Measurements from ENCODE around the gene CRP.
"Not testable (repeated sequence)": the region's sequence is repeated elsewhere in the genome, so short reads cannot be mapped to it uniquely, and the experiment has no call there.

Gene CRP

DNA sequence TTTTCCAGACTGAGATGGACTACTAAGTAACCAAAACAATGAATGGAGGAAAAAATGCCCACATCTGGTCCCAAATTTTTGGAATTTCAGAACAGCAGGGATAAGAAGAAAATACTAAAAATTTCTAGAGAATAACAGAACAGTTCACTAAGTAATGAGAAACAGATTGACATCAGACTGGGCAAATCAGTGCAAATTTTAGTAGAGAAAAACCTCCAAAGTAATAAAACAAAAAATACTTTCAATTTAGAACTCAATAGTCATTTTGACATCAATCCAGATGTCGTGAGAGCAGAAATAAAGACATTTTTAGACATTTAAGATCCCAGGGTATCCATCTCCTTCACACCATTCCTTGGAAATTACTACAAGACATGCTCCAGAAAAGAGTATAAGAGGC is 39.3 kb downstream of the CRP start:
- TF ChIP-seq, protein P1, sequence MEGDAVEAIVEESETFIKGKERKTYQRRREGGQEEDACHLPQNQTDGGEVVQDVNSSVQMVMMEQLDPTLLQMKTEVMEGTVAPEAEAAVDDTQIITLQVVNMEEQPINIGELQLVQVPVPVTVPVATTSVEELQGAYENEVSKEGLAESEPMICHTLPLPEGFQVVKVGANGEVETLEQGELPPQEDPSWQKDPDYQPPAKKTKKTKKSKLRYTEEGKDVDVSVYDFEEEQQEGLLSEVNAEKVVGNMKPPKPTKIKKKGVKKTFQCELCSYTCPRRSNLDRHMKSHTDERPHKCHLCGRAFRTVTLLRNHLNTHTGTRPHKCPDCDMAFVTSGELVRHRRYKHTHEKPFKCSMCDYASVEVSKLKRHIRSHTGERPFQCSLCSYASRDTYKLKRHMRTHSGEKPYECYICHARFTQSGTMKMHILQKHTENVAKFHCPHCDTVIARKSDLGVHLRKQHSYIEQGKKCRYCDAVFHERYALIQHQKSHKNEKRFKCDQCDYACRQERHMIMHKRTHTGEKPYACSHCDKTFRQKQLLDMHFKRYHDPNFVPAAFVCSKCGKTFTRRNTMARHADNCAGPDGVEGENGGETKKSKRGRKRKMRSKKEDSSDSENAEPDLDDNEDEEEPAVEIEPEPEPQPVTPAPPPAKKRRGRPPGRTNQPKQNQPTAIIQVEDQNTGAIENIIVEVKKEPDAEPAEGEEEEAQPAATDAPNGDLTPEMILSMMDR (IDR thresholded peaks at IDR 0.05; ENCODE audit: low read depth, low read length) = no peak
- no peak for DNase-seq (ENCODE audit: extremely low read depth, low read depth)

DNA sequence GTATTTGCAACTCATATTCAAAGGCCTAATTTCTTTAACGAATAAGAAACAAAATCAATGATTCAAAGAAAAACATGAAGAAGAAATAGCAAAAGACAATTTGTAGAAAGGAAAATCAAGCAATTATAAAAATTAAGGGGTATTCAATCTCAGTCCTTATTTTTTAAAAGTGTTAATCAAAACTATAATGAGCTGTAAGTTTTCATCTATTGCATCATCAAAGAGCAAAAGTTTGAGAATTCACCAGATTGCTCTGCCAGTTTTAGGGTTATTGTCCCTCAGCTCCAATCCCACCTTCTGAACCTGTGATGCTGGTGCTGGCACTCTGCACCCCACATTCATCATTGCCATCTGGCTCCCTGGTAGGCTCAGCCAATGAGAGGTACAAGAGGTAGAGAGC is 42.0 kb downstream of the CRP start:
- DNase-seq (ENCODE audit: extremely low read depth, low read depth) = not testable (repeated sequence)

DNA sequence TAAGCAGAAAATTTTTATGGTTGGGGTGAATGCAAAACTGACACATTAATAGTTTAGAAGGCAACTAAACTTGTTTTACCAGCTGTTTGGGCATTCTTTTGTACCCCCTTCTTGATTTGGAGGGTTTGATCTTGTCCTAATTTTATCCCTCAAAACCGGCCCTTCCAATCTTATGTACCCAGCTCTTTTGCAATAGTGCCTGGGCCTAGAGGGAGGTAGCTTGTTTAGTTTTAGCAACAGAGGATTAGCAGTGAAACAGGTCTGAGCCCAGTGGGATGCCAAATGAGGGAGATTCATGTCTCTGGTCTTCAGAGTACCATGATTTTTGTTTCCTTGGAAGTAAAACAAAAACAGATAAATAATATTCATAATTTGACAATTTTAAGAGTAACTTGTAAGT is 45.1 kb downstream of the CRP start:
- TF ChIP-seq, protein P1 (IDR thresholded peaks at IDR 0.05; ENCODE audit: low read depth, low read length) = no peak
- no peak for DNase-seq (ENCODE audit: extremely low read depth, low read depth)

DNA sequence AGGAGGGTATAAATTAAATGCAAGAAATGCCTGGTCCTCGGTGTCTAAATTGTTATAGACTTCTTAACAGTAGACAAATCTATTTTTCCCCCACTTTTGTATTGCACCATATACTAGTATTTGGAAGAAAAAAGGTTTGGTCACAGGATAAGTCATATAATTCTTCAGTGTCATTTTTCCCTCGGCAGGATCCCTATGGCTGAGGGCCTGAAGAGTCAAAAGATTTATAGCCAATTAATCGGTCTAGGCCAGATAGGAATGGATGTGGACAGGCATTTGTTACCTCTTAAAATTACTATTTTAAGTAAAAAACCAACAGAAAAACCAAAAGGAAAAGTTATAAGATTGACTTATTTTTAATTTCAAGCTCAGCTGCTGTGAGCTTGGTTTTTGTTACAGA is 45.6 kb downstream of the CRP start:
- TF ChIP-seq, protein P1 (IDR thresholded peaks at IDR 0.05; ENCODE audit: low read depth, low read length) = no peak
- DNase-seq (ENCODE audit: extremely low read depth, low read depth) = no peak

DNA sequence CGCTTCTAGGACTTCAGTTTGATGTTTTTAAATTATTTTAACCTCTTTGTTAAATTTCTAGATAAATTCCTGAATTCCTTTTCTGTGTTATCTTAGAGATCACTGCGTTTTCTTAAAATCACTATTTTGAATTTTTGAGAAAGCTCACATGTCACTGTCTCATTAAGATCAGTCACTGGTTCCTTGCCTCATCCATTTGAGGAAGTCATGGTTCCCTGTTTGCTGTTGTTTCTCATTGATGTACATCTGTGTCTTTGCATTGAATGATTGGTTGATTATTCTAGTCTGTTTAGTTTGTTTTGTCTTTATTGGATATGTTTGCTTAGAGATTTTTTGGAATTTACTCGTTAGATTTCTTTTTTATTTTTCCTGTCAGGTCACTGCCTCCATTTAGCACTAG is 50.1 kb downstream of the CRP start:
- TF ChIP-seq, protein P1 (IDR thresholded peaks at IDR 0.05; ENCODE audit: low read depth, low read length) = no peak
- no peak for DNase-seq (ENCODE audit: extremely low read depth, low read depth)

DNA sequence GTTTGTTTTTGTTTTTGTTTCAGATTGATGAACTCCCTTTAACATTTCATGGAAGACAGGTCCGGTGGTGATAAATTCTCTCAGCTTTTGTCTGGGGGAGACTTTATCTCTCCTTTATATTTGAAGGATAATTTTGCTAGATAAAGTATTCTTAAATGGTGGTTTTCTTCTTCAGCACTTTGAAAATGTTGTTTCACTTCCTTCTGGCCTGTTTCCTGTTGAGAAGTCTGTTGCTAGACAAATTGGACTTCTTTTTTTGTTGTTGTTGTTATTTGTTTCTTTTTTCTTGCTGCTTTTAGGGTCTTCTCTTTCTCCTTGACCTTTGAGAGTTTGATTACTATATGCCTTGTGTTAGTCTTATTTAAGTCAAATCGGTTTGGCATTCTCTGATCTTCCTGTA is 50.8 kb downstream of the CRP start:
- DNase-seq (ENCODE audit: extremely low read depth, low read depth) = no peak
- TF ChIP-seq, protein P1 (IDR thresholded peaks at IDR 0.05; ENCODE audit: low read depth, low read length) = no peak
